Cortex of kidney (tissue), 1 donor: ENCODE results near the gene ADAMTS3.

Source experiments
- DNase-seq: peaks from one replicate; lab custom pipeline; 2025; lab: John Stamatoyannopoulos, UW

ADAMTS3 gene

GRCh38 chr4:72341432-72341820 is 227.6 kb downstream of the ADAMTS3 start:
- DNase-seq: no peak

DNA sequence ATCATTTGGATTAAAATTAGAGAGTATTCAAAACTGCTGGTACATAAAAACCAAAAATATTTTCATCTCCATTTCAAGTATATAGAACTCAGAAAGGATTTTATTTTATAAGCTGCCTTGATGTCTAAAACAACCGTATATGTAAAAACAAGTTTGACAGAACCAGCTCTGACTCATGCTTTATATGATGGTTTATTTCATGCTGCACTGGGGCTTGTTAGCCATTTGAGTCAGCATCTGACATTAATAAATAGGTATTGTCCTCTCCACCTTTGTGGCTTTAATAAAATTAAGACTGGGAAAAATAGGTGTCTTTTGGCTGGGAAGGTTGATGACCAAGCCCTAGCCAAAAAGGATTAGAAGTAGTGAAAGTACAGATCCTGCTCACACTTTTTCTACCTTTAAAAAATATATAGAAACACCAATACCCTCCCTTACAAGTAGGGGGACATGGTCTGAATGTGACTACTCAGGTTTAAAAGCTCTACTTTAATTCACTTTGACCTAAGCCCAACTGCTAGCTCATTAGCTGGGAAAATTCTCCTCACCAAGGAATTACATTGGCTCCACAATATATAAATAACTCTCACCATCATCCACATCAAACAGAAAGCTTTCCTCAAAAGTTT is 228.1 kb downstream of the ADAMTS3 start:
- no peak for DNase-seq

GRCh38 chr4:72338060-72338459 is 231.0 kb downstream of the ADAMTS3 start:
- no peak for DNase-seq

- DNase-seq: no peak
Observed at GRCh38 chr4:72330381-72330780, 238.6 kb downstream of the ADAMTS3 start.

DNA sequence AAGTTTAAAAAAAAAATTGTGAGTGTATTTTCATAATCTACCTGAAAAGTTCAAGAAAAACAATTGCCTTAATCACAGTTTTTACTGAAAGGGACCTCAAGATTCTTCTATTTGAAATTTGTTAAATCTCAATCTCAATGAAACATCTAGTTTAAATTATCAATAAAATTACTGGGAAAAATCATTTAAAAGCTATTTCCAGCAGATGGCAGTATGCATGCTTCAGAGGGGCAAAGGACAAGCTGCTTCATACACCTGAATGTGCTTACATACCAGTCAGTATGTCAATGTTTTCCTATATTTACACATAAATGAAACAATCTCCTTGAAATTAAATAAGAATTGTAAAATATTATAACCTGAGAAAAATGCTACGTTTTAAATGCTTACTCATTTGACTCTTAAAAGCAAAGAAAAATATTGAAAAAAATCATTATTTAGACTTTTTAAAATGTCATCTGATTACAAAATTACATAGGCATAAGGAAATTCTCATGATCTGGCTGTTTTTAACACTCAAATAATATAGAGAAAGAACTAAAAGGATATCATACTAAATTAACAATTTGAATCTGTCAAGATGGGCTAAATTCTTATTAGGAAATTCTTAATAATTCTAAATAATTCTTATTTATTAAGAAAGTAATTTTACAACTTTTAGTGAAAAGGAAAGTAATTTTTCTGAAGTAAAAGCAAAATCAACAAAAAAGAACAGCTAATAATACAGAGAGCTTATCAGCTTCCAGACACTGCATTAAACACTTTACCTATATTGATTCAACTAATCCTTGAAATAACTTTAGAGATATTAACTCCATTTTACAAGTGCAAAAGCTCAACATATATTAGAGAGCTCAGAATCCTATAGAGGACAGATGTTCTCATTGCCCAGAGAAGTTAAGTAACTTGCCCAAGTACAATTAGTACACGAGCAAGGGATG is 242.1 kb downstream of the ADAMTS3 start:
- no peak for DNase-seq

- DNase-seq: no peak
Observed at GRCh38 chr4:72325215-72325614, 243.8 kb downstream of the ADAMTS3 start.

GRCh38 chr4:72323227-72323626 is 245.8 kb downstream of the ADAMTS3 start:
- no peak for DNase-seq

GRCh38 chr4:72320223-72320948 is 248.6 kb downstream of the ADAMTS3 start:
- no peak for DNase-seq

- no peak for DNase-seq
Observed at GRCh38 chr4:72319601-72320021, 249.4 kb downstream of the ADAMTS3 start.

DNA sequence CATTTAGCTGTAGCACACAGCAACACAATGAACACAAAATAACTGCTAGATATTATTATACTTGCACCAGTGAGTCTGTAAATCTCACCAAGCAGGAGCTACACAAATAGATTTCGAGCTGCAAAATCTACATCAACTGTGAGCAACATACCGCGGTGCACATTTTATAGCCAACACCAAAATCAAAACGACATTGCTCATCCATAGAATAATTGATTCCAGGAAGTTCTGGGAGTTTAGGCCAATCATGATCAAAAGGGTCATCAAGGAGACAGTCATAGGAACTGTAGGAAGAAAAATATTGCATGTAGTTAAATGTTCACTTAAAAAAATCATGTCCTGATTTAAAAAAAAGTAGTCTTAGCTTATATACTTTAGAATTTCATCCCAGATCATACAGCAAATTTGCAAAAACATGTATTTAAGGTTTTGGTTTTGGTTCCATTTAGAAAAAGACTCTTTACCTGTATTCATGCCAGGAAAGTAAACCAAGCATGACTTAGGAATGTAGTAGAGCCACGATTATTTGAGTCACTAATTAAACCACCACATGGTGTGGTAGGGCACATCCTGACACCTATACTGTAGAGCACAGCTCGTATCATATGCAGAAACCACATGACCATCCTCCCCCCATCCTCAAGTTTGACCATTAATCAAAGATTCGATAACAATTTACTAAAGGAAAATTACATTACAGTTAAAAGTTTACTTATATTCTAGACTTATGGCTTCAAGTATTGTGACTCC is 250.4 kb downstream of the ADAMTS3 start:
- DNase-seq: no peak

DNA sequence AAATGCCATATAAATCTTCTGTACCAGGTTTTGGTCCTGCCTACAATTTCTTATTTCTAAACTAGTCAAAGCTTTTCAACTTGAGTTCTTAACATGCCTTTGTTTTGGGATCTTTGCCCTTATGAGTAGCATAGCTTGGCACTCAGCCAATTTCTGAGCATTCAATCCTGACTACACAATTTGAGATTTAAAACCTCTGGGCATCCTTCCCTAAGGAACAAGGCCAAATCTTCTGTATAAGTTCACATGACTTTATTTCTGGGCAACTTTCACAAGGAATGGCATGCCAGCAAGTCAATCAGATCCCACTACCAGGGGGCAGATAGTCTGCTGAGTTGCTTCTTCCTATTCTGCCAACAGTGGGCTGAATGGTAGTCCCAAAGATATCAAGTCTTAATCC is 254.2 kb downstream of the ADAMTS3 start:
- DNase-seq: no peak

GRCh38 chr4:72313121-72313520 is 255.9 kb downstream of the ADAMTS3 start:
- DNase-seq: no peak

DNA sequence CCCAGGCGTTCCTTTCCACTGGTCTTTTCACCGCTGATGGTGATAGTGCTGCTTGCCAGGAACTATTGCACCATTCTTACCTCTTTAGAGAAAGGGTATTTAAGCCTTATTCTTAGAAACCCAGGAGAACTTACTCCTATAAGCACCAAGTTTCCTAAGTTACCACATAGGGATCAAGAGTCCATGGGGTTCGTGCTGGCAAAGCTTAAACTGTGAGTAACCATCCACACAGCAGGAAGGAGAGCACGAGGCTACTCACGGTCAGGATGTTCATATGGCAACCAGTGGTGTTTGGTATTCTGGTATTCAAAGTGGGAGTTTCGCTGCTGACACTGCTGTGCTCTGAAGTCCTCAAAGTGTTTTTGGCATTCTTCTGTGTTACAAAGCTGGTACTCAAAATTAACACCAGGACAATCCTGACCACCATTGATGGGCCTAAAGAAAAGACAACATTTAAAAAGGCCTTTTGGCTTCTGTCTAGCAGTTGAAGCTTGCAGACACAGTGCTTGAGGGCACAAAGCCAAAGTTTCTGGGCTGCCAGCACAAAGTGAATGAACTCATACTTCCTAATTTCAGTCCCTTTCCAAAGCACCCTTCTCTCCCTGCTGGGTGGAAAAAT is 256.9 kb downstream of the ADAMTS3 start:
- DNase-seq: no peak

DNA sequence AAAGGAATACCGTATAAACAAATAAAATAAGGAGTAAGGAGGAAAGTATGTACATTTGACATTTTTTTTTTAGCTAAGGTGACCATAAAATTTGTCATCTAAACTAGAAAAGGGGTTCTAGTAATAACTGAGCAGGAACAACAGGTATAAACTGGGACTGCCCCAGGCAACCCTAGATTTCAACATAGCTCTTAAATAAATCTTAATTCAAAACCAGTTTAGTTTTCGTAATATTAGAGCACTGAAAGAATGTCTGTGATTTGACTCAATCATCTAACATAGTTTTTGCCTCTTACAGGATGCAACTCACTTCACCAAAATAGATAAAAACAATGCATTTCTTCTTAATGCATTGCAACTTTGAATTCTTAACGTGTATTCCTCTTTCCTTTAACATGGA is 257.7 kb downstream of the ADAMTS3 start:
- no peak for DNase-seq

- DNase-seq: no peak
Observed at GRCh38 chr4:72305620-72306019, 263.4 kb downstream of the ADAMTS3 start.

DNA sequence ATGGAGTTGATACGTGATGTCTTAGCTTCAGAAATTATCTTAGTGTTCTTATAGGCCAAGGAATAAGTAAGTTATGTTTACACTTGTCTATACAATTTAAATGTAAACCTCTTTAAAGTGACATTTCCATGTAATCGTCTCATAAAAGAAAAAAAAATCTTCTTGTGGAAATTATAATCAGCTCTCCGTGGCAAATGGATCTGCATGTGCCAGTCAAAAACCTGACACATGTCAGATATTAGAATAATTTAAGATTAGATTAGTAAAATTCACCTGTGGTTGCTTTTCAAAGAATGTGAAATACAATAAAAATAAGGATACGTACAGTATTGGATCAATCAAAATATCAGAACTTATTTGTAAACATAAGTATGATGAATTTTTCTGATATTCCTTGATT is 263.9 kb downstream of the ADAMTS3 start:
- DNase-seq: no peak

DNA sequence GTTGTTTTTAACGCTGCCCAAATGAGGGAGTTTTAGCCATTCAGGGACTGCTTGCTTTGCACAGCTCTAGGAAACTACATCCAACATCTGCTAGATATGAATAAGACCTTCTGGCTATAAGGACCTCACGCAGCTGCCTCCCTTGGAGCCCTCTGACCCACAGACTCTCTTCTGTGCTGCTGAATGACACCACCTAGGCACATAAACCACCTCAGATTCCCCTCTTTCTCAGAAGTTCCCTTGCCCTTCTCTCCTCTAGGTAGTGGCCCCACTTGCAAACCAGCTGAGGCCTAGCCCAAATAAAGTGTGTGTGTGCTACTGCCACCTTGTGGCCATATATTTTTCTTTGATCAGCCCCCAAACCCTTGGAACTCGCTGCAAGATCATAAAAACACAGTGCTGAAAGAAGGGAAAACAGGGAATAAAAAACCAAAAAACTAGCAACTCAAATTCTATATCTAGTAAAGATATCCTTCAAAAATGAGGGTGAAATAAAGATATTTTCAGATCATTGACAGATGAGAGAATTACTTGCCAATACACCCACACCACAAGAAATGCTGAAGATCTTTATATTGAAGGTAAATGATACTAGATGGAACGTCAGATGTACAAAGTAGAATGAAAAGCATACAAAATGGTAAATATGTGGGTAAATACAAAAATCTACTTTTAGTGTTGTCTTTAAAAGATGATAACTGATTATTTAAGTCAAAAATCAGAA is 265.9 kb downstream of the ADAMTS3 start:
- no peak for DNase-seq

DNA sequence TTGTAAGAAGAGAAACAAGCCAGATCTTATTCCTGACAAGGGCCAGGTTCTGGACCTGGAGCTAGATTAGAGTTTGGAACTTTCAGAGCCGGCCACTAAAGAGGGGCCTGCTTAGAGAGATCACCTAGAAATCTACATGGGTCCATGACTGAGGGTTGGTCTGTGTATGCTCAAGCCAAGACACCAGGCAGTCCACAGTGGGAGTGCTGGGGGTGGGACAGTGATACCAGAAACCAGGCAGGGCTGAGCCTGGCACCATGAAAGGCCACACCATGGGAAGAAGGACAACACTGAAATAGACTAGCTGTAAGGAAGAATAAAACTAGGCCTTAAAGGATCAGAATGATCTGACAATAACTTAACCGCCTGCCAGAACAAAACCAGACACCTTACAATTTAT is 267.3 kb downstream of the ADAMTS3 start:
- DNase-seq: no peak

- no peak for DNase-seq
Observed at GRCh38 chr4:72300126-72300525, 268.9 kb downstream of the ADAMTS3 start.

- DNase-seq: no peak
Observed at GRCh38 chr4:72295966-72296557, 273.0 kb downstream of the ADAMTS3 start.
